CD4-positive, alpha-beta T cell treated with Interleukin-2 at 100 ng/mL for 4 hours (primary cell): Measurements from ENCODE around the gene THSD4.

Source experiments
- DNase-seq: peaks from one replicate; pipeline ENCODE4 v3.0.0-alpha.2; 2020; ENCODE audit warnings: low spot score

The THSD4 gene

DNA sequence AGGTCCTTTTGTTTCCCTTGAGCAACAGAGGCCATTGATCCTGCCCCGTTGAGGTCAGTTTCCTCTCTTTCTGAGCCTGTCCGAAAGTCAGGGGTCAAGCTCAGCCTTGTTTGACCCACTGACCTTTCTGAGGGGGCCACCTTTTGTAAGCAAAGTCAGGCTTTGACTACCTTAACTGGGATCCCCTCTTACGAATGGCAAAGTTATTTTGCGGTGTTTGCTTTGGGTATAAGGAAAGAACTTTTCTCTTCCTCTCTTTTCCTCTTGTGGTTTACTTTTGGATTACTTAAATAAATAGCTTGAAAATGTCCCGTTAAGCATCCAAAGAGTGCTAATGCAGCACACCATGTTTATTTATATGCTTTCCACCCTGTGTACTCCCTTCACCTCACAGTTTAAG, 340.6 kb downstream of the THSD4 start:
- no peak for DNase-seq

DNA sequence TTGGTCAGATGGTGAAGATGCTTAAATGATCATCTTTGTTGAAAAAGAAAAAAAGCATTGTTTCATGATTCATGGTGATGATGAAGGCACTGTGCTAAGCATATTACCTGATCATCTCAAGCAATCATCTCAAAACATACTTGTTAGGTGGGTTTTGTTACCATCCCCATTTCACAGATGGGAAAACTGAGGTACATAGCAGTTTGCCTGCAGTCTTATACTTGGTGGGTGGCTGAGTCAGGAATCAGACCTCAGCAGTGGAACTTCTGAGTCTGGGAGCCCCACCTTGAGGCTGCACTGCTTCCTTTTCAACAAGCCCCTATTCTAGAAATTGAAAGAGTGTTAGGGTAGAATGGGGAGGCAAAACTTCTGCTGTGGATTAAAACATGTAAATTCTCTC, 341.1 kb downstream of the THSD4 start:
- DNase-seq: no peak

DNA sequence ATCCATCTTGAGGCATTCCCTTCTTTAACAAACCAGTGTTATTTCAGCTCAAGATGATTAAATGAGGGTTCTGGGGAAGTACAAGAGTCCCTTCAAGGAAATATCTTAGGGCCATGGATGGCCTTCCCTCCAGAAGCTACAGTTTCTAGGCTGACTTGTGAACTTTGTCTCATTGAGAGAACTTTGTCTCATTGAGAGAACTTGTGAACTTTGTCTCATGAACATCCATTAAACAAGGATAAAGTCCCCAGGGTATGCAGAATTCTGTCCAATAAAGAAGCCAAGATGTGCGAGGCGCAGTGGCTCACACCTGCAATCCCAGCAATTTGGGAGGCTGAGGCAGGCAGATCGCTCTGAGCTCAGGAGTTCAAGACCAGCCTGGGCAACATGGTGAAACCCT, 341.5 kb downstream of the THSD4 start:
- no peak for DNase-seq

DNA sequence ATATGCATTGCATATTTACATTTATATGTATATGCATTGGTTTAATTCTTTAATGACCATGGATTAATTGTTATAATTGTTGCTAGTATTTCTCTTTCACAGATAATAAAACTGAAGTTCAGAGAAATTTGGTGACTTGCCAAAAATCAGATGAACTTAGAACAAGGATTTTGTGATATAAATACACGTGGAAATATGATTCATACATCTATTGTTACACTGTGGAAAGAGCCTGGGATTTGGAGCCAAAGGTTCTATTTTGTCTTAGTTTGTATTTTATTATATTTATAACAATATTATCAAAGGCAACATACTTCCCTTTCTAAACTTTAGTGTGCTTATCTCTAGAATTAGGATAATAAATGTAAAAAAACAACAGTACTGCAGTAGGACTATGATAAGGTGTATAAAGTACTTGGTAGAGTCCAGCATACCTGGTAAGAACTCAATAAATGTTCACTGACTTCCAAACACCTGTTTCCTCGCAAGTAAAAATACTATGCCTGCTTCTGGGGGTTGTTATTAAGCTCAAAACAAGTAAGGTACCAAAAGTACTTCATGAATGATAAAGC, 342.9 kb downstream of the THSD4 start:
- DNase-seq: no peak

DNA sequence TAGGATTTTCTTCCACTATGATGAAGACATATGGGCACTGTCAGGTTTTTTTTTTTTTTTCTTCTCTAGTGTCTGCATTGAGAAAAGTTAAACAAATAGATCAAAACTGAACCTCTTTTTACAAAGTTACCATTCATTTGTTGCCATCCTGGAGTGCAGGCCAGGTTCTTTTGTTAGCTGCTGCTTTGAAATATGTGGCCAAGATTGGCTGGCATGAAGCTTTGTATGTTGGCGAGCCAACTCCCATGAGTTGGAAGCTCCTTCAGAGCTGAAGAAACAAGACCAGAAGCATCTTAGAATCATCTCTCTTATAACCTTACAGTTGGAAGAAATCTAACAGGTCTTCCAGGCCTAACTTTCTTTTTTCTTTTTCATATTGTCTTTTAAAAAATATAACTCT, 346.5 kb downstream of the THSD4 start:
- DNase-seq: no peak

DNA sequence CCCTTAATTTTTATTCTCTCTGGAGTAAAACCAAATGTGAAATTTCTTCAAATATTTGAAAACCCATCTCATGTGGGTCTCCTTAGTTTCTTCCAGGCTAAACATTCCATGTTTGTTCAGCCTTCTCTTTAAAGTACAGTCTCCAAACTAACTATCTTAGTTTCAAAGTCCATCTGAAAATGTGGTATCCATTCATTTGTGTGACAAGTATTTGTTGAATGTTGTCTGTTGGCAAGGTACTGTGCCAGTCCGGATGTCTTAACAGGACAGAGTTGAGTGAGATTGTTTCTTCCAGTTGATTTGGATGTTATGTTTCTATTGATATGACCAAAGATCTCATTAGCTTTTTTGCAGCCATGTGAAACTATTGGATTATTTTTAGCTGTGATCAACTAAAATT, 347.4 kb downstream of the THSD4 start:
- no peak for DNase-seq

DNA sequence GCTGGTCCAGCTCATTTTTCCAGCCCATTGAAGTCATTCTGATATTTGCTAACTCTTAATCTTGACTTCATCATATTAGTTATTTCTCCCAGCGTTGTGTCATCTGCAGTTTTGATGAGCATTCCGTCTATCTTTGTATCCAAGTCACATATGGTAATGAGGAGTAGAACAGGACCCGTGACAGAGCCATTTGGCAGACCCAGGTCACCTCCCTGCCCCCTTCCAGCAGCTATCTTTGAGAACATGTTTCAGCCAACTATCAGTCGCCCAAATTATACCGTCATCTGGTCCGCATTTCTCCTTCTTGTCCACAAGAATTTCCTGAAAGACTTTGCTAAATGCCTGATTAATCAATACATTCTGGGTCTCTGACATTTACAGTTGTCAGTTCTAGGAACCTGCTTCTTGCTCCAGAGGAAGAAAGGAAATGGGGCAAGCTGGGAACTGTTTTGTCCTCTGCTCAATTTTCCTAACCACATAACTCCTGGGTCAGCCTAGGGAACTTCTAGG, 347.9 kb downstream of the THSD4 start:
- DNase-seq: no peak

DNA sequence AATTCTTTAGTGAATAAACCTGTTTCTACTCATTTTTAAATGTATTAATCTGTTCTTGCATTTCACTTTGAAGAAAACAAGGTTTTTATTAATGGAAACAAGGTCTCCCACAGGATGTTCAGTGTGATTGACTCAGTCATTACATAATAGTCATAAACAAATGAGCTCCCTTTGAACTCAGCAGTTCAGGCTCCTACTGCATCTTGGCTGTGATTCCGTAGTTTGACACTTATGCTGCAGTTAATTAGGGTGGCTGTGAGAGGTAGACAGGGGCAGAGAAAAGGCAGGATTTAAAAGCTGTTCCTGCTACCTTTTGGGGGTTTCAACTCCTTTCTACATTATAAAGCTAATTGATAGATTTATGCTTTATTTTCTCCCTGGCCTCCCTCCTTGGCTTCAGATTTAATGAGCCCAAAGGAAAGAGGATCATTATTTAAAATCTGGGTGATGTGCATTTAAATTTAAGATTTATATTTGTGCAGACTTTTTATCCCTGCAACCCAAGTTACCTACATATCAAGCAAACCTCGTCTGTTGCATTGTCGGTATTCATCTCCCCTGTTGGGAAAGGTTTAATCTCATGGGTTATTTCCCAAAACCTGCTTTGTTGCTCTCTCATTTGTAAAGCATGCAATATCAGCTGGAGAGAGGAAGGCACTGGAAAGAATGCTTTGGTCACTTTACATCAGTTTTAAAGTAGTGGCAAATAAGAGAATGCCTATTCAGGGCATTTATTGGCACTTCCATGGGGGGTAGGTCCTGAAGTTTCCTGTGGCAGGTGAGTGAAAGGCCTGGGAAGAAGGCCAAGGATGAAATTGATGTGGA, 350.1 kb downstream of the THSD4 start:
- no peak for DNase-seq

DNA sequence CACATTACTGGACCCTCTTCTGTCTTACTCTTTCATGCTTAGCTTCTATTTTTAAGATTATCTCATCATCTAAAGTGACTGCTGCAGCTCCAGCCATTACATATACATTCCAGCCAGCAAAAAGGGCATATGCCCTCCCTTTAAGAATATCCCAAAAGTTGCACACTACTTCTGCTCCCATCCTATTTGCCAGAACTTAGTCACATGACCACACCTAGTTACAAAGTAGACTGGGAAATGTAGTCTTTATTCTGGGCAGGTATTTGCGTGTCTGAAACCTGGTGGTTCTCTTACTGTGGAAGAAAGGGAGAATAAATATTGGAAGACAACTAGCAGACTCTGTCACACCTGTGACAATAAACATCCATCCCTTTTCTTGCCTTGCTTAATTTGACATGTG, 353.4 kb downstream of the THSD4 start:
- no peak for DNase-seq

DNA sequence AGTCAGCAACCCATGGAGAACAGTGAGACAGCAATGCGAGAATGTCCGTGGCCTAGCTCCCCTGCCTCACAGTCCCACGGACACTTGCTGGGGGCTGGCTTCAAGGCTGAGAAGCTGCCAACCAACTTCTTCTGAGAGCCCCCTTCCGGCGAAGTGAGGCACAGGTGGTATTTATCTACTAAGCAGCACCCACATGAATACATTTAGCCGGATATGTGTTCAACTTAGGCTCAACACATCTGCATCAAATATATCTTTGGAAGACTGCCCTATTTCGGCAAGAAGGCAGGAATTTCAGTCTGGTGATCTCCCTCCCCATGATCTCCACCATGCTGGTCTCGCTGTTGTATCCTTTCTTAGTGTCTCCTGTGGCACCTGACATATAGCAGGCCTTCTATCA, 354.1 kb downstream of the THSD4 start:
- DNase-seq: no peak

DNA sequence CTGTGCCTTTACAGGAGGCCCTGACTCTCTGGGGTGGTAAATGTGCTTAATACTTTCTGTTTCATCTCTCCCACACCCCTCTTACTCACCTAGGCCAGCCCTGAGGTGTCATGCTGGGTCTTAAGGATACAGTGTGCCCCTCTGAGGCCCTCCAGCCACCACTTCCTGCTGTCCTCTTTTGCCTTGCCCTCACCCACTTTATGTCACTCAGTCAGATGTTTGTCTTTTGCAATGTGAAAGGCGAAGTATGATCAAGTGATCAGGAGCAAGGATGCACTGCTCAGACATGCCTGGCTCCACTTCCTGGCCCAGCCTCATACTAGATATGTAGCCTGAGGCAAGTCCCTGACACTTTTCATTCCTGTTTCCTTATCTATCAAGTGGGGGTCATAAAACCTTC, 356.1 kb downstream of the THSD4 start:
- DNase-seq: no peak

DNA sequence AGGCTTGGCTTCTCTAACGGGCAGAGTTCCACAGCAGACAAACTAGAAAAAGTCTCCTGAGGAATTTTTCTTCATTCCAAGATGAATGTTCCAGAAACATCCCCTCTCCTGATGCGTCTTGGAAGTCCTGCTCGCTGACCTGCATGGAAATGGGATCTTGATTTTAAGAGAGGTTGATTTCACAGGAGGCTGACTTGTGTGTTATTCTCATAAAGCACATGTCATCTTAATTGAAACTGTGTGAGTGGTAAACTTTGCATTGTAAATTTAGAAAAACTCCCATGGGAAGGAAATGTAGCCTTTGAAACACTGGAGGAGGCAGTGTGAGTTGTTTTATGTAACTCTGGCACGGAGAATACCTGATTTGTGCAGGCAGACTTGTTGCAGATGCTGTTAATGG, 357.3 kb downstream of the THSD4 start:
- no peak for DNase-seq

DNA sequence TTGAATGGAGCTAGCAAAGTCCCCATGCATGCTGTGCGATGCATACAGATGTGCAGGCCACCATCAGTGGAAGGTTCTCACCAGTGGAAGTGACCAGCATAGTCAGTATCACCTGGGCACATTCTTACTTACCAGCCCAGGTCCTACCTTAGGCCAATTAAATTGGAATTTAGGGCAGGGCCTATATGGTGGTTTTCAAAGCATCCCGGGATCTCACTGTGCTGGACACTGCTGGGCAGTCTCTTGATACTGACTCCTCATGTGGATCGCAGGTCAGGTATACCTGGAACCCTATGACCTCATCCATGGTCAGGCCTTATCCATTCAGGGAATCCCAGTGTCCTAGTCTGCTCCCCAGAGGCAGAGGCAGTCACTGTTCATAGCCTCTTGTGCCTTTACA, 358.5 kb downstream of the THSD4 start:
- DNase-seq: no peak

DNA sequence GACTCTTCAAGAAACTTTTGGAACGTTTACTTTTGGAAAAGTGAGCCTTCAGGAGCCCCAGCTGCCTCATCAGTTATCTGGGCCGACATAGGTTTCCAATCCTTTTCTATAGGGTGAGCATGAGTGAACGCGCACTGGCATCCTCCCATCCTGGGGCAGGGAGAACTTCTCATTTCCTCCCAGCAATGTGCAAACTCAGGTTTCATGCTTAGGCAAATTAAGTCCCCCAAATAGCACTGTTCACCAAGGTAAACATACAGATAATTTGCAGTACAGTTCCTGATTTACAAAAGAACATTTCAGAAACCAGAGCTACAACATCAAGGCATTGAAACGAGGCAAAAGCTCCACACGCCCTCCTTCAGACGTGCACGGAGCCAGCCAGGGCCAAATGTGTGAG, 361.6 kb downstream of the THSD4 start:
- no peak for DNase-seq

DNA sequence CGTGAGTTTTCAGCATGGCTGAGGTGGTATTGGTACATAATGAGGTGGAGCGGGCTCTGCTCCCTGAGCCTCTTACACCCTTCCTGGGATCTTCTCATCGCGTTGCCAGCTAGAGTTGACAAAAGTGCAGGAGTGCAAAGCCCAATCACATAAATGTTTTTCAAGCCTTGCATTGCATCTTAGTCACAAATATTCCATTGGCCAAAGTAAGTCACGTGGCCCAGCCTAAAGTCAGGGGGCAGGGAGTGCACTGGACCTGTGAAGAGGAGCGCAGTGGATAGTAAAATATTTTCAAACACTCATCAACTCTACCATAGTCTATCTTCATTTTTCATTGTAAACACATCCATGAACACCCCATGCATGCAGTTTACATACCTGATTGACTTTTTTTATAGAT, 365.3 kb downstream of the THSD4 start:
- DNase-seq: no peak

DNA sequence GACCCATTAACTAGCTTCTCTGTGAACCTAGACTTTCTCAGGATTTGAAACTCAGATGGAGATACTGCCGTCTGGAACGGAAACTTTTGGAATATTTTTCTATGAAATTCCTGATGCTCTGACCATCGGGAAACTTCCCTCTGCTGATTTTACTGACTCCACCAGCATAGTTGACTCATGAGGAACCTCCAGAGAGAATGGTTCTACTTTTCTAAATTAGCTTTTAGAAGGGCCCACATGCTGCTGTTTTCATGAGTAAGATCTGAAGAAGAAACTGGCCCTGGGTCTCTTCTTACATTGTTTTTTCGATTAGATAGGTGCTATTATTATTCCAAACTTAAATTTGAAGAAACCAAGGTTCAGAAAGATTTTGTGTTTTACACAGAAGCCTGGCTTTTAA, 368.8 kb downstream of the THSD4 start:
- DNase-seq: no peak

DNA sequence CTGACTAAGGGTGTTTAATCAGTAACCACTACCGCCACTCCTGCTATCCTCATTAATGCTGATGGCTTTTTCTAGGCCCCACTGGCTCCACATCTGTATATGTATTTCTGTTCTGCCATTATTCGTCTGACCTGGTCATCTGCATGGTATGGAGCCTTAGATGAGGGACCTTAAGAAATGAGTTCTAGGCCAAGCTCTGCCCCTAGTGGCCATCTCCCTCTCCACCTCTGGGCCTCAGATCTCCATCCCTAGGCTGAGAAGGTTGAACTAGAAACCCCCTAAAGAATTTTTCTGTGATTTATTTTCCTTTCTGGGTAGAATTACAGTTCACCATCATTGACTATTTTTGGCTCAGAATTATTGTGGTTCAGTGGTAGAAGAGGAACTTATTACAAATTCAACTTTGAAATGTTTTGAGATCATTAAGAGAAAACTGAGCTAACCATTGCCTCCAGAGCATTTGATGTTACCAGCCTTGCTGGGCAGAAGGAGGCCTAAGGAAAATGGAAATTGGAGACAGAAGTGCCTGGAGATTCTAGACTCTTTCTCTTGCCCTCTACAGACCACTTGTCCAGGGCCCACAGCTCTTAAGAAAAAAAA, 369.9 kb downstream of the THSD4 start:
- DNase-seq: no peak

DNA sequence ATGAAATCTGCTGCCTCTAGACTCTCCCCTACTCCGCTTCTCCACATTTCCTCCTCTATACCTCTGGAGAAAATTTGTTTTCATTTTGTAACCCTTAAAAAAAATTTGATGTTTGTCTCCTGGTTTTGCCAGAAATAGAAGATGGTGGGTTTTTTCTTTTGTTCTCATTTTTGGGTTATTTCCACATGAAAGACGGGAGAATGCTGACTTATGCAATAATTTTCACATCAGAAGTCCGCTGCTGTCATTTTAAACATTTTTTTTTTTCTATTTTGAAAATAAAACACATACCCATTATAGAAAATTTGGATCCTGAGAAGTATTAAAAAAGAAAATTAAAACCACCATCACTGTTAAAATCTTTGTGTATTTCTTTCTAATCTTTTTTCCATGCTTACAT, 374.3 kb downstream of the THSD4 start:
- no peak for DNase-seq

DNA sequence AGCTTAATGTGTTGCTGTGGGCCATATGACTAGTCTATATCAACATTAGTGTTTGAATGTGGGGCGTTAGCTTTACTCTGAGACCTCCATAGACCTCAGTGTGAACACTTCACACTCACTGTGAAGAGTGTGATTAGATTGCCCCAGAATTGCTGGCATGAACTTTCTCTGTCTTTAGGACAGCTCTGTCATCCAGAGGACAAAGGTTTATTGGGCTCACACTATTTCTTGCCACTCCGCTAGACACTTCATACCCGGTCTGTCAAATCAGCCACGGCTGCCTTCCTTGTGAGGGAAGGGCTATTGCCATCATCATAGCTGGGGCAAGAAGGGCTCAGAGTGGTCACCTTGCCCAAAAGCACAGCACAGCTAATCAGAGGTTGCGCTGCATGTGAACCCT, 378.3 kb downstream of the THSD4 start:
- no peak for DNase-seq

DNA sequence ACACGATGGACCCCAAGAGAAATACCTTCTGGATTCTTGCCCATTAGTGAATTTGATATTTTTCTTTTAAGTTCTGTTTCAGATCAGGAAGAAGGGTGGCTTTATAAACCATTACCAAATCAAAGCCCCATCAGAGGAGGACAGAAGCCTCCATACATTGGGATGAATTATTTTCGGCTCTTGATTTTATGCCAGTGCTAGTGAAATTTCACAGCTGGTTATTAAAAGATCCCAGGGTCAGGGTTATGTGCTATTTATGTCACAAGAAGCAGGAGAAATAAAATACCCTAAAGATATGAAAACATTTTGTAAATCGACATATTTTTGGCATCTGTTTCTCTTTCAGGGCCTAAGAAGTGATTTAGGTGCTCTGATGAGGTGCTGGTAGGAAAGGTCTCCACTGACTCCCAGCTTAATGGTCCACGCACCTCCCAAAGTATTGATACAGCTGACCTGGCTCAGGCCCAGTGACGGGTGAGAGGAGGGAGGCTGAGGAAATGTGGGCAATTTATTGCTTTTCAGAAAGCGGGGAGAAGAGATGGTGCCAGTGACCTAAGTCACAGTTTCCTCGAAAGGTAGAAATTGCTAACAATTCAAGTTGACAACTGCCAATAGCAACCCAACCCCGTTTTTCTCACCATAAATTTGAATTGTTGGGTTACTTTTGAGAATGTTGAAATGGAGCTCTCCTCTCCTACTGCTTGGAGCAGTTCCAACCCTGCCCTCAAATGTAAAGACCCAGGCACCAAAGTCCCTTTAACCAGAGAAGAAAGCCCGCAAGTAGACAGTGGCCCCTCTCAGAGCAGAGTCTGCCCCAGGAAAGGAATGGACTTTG, 379.5 kb downstream of the THSD4 start:
- no peak for DNase-seq

DNA sequence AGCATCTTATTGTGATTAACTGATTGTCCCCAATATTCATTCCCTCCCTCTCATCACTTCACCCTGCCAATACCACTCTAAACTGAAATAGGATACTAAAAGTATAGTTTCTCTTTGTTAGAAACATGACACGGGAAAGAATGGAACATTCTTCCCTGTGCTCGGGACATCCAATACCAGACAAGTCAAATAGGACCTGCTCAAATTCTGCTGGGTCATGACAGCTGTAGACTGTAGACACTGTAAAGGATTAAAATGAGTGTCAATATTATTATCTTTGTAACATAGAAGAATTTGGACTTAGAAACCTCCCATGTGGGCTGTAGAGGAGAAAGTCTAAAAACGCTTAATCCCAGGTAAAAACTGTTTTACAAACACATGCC, 380.1 kb downstream of the THSD4 start:
- DNase-seq: no peak

DNA sequence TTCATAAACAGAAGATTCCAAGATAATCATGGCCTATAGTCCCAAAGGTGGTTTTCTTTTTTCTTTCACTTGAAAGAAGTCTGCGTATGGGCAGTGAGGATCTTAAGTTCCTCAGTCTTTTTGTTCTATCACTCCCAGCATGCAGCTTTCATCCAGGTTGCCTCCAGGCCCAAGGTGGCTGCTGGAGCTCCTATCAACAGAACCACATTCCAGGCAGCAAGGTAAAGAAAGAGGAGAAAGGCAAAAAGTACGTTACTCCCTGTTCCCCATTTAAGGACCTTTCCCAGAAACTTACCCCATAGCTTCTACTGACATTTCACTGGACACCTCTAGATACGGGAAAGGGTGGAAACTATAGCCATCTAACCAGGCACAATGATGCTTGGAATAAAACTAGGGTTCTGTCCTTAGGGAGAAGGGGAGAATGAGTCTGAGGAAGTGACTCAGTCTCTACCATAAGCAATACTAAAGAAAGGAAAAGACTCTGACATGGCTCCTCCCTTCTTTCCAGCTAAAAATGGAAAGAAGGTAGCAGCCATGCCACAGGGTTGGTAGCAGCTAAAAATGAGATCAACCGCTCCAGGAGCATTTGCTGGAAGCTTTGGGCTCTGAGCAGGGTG, 381.2 kb downstream of the THSD4 start:
- no peak for DNase-seq
